ENCODE measurements around the gene SAE1.
"Not testable (repeated sequence)": the region's sequence is repeated elsewhere in the genome, so short reads cannot be mapped to it uniquely, and the experiment has no call there.

SAE1 gene

DNA sequence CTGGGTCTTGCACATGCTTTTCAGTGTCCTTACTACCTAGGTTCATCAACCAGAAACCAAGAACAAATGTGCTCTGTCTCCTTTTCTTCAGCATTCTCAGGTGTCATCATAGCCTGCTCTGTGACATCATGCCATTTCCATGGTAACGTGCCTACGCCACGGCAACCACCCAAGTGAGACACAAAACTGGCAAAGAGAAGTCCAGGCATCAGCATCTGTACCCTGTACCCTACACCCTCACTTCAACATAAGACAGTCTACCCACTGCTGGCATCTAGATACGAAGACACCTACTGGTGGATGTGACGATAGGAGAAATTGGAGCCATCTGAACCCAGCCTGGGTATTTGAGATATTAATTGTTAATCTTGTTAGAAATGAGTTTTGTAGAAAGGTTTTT, 30.3 kb upstream of the SAE1 start:
- no peak overlapping the region; the same call in 1 of the 2 replicates for H3K27ac ChIP-seq
- H3K27me3 ChIP-seq (ENCODE audit: insufficient read depth, low read depth, severe bottlenecking): no peaks in the 10 kb centered on the region
- DNase-seq: no peak
- TF ChIP-seq, protein P1, sequence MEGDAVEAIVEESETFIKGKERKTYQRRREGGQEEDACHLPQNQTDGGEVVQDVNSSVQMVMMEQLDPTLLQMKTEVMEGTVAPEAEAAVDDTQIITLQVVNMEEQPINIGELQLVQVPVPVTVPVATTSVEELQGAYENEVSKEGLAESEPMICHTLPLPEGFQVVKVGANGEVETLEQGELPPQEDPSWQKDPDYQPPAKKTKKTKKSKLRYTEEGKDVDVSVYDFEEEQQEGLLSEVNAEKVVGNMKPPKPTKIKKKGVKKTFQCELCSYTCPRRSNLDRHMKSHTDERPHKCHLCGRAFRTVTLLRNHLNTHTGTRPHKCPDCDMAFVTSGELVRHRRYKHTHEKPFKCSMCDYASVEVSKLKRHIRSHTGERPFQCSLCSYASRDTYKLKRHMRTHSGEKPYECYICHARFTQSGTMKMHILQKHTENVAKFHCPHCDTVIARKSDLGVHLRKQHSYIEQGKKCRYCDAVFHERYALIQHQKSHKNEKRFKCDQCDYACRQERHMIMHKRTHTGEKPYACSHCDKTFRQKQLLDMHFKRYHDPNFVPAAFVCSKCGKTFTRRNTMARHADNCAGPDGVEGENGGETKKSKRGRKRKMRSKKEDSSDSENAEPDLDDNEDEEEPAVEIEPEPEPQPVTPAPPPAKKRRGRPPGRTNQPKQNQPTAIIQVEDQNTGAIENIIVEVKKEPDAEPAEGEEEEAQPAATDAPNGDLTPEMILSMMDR (IDR thresholded peaks at IDR 0.05; ENCODE audit: low read depth, low read length): no peak
- no peak overlapping the region for H3K4me3 ChIP-seq (ENCODE audit: low read depth, low read length)
- H3K36me3 ChIP-seq: peaks cover 22% of the 10 kb centered on the region
- H3K9me3 ChIP-seq (ENCODE audit: severe bottlenecking): no peaks in the 10 kb centered on the region

DNA sequence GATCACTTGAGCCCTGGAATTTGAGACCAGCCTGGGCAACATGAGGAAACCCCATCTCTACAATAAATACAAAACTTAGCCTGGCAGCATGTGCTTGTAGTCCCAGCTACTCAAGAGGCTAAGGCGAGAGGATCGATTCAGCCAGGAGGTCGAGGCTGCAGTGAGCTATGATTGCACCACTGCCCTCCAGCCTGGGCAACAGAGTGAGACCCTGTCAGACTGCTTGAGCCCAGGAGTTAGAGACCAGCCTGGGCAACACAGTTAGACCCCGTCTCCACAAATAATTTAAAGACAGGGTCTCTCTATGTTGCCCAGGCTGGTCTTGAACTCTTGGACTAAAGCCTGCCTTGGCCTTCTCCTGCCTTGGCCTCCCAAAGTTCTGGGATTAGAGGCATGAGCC, 29.5 kb upstream of the SAE1 start:
- not testable (repeated sequence) for H3K27ac ChIP-seq; H3K4me3 ChIP-seq (ENCODE audit: low read depth, low read length); DNase-seq; H3K9me3 ChIP-seq (ENCODE audit: severe bottlenecking); H3K27me3 ChIP-seq (ENCODE audit: insufficient read depth, low read depth, severe bottlenecking)
- H3K36me3 ChIP-seq: peaks cover 30% of the 10 kb centered on the region

GRCh38 chr19:47102346-47103060, 28.1 kb upstream of the SAE1 start:
- Histone ChIP-seq H3K4me3 (ENCODE audit: low read depth, low read length) (no peak overlapping the region), H3K9me3 (ENCODE audit: severe bottlenecking) (no peaks in the 10 kb centered on the region), H3K27me3 (ENCODE audit: insufficient read depth, low read depth, severe bottlenecking) (no peaks in the 10 kb centered on the region), H3K27ac (no peak overlapping the region), H3K36me3 (peaks cover 26% of the 10 kb centered on the region)
- TF ChIP-seq, protein P1 (IDR thresholded peaks at IDR 0.05; ENCODE audit: low read depth, low read length): no peak
- no peak for DNase-seq

- no peaks in the 10 kb centered on the region for H3K9me3 ChIP-seq (ENCODE audit: severe bottlenecking)
- H3K27ac ChIP-seq: no peak overlapping the region
- peaks cover 31% of the 10 kb centered on the region for H3K36me3 ChIP-seq
- H3K27me3 ChIP-seq (ENCODE audit: insufficient read depth, low read depth, severe bottlenecking): no peaks in the 10 kb centered on the region
- no peak for DNase-seq
- H3K4me3 ChIP-seq (ENCODE audit: low read depth, low read length): no peak overlapping the region
- TF ChIP-seq, protein P1 (IDR thresholded peaks at IDR 0.05; ENCODE audit: low read depth, low read length): no peak
Observed at GRCh38 chr19:47104680-47105079, 26.0 kb upstream of the SAE1 start.

DNA sequence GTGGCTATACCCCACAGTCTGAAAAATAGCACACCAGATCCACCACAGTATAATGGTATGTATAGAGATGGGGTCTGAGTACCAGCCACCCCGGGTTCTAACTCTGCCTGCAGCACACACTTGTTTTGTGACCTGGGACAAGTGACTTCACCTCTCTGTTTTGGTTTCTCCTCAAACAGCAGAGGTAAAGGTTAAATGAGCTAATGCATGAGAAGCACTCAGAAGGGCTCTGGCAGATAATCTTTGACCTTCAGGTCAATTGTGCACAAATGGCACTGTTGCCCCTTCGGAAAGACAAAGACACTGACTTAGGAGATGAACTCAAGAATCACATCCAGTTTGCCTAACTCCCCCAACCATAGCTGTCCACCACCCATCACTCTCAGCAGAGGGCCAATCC, 24.8 kb upstream of the SAE1 start:
- H3K27me3 ChIP-seq (ENCODE audit: insufficient read depth, low read depth, severe bottlenecking): no peaks in the 10 kb centered on the region
- H3K4me3 ChIP-seq (ENCODE audit: low read depth, low read length): no peak overlapping the region
- peaks cover 39% of the 10 kb centered on the region for H3K36me3 ChIP-seq
- H3K9me3 ChIP-seq (ENCODE audit: severe bottlenecking): no peaks in the 10 kb centered on the region
- DNase-seq: no peak
- H3K27ac ChIP-seq: no peak overlapping the region
- TF ChIP-seq, protein P1 (IDR thresholded peaks at IDR 0.05; ENCODE audit: low read depth, low read length): no peak

GRCh38 chr19:47106821-47107201, 23.8 kb upstream of the SAE1 start:
- H3K36me3 ChIP-seq: peaks cover 39% of the 10 kb centered on the region
- TF ChIP-seq, protein P1 (IDR thresholded peaks at IDR 0.05; ENCODE audit: low read depth, low read length): no peak
- H3K27ac ChIP-seq: no peak overlapping the region
- no peak overlapping the region for H3K4me3 ChIP-seq (ENCODE audit: low read depth, low read length)
- no peak for DNase-seq
- H3K27me3 ChIP-seq (ENCODE audit: insufficient read depth, low read depth, severe bottlenecking): no peaks in the 10 kb centered on the region
- H3K9me3 ChIP-seq (ENCODE audit: severe bottlenecking): no peaks in the 10 kb centered on the region

All from WERI-Rb-1 (cell line).